ENCODE measurements around the gene FECH. TPM values are rescaled to one million over a fixed set of nuclear protein-coding genes. Genes with fewer than 3 reads are reported as not detected.
"Not testable (repeated sequence)": the region's sequence is repeated elsewhere in the genome, so short reads cannot be mapped to it uniquely, and the experiment has no call there.

FECH gene
- total RNA-seq, 4 donors from 2014 or later, result 23.1 to 42.2 (median 33.1) TPM

GRCh38 chr18:57523171-57523956, 63.1 kb downstream of the FECH start:
- H3K27me3 ChIP-seq, result peaks cover 0 to 10% (median 0%) of the 10 kb centered on the region in 4 donors
- no peaks in the 10 kb centered on the region for H3K9me3 ChIP-seq
- H3K4me1 ChIP-seq, result no peaks in the 10 kb centered on the region
- H3K4me3 ChIP-seq, result no peak overlapping the region
- intact Hi-C loops (cut with DNase I), result no loop called here
- no peak overlapping the region for H3K27ac ChIP-seq
- 66 to 69% methylated on average over 10 to 11 of the region's 11 CpGs for WGBS, 2 donors
- no peak for TF ChIP-seq CTCF (IDR thresholded peaks at IDR 0.05)
- TF ChIP-seq POLR2A (IDR thresholded peaks at IDR 0.05), result no peak
- H3K36me3 ChIP-seq, result no peaks in the 10 kb centered on the region
- no peak for DNase-seq

GRCh38 chr18:57522348-57522747, 64.2 kb downstream of the FECH start:
- H3K4me1 ChIP-seq; intact Hi-C loops (cut with DNase I); H3K9me3 ChIP-seq; H3K36me3 ChIP-seq; H3K27ac ChIP-seq; DNase-seq; H3K4me3 ChIP-seq: not testable (repeated sequence)
- peaks cover 0 to 14% (median 0%) of the 10 kb centered on the region in 4 donors for H3K27me3 ChIP-seq

- no peak for TF ChIP-seq POLR2A (IDR thresholded peaks at IDR 0.05)
- TF ChIP-seq CTCF (IDR thresholded peaks at IDR 0.05), result no peak
- Histone ChIP-seq H3K36me3 (no peaks in the 10 kb centered on the region), H3K27me3 (peaks cover 0 to 19% (median 0%) of the 10 kb centered on the region in 4 donors), H3K4me1 (no peaks in the 10 kb centered on the region), H3K27ac (no peak overlapping the region), H3K9me3 (no peaks in the 10 kb centered on the region), H3K4me3 (no peak overlapping the region)
- DNase-seq, result no peak
- intact Hi-C loops (cut with DNase I), result no loop called here
- WGBS, 2 donors, result 55 to 75% methylated on average over 6 of the region's 7 CpGs
Observed at GRCh38 chr18:57519668-57520424, 66.7 kb downstream of the FECH start.

GRCh38 chr18:57518533-57518932, 68.0 kb downstream of the FECH start:
- no peak overlapping the region for H3K27ac ChIP-seq
- H3K9me3 ChIP-seq, result no peaks in the 10 kb centered on the region
- intact Hi-C loops (cut with DNase I), result no loop called here
- 73 to 77% methylated on average over 10 of the region's 10 CpGs for WGBS, 2 donors
- DNase-seq, result no peak
- TF ChIP-seq POLR2A (IDR thresholded peaks at IDR 0.05), result no peak
- no peak for TF ChIP-seq CTCF (IDR thresholded peaks at IDR 0.05)
- H3K36me3 ChIP-seq, result no peaks in the 10 kb centered on the region
- H3K4me1 ChIP-seq, result no peaks in the 10 kb centered on the region
- no peak overlapping the region for H3K4me3 ChIP-seq
- peaks cover 0 to 19% (median 0%) of the 10 kb centered on the region in 4 donors for H3K27me3 ChIP-seq

- H3K4me3 ChIP-seq, result no peak overlapping the region
- peaks cover 0 to 19% (median 0%) of the 10 kb centered on the region in 4 donors for H3K27me3 ChIP-seq
- H3K9me3 ChIP-seq, result no peaks in the 10 kb centered on the region
- WGBS, 2 donors, result 46 to 56% methylated on average over 6 of the region's 6 CpGs
- H3K27ac ChIP-seq, result no peak overlapping the region
- no peak for TF ChIP-seq POLR2A (IDR thresholded peaks at IDR 0.05)
- no peak for TF ChIP-seq CTCF (IDR thresholded peaks at IDR 0.05)
- no peaks in the 10 kb centered on the region for H3K4me1 ChIP-seq
- intact Hi-C loops (cut with DNase I), result no loop called here
- no peaks in the 10 kb centered on the region for H3K36me3 ChIP-seq
- DNase-seq, result no peak
Observed at GRCh38 chr18:57516056-57516455, 70.4 kb downstream of the FECH start.

Measured in esophagus squamous epithelium (tissue), 5 donors.